Limb (tissue), 2 donors: ENCODE measurements around the gene CEACAM6.
A peak's percentile ranks its signal among the peaks of the same experiment; 100 is the strongest.
"Not testable (repeated sequence)": the region's sequence is repeated elsewhere in the genome, so short reads cannot be mapped to it uniquely, and the experiment has no call there.

Source experiments
- DNase-seq, 2 donors: peaks; one replicate each; pipeline ENCODE4 v3.0.0-alpha.2; 2016; ENCODE audit errors: extremely low spot score in 2 of 2

Gene CEACAM6

GRCh38 chr19:41746593-41747227 is 8.6 kb upstream of the CEACAM6 start:
- DNase-seq = no peak

DNA sequence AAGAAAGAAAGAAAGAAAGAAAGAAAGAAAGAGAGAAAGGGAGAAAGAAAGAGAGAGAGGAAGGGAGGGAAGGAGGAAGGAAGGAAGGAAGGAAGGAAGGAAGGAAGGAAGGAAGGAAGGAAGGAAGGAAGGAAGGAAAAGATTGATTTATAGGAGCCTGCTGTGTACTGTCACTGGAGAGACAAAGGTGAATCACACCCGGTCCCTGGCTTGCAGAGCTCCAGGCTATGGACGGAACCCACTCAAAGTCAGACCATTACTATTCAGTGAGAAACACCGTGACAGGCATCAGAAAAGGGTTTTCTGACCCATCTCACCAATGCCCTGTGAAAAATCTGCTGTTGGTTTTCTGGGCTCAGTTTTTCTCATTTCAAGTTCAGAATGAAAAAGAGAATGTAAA is 7.3 kb upstream of the CEACAM6 start:
- DNase-seq = no peak

GRCh38 chr19:41750248-41751134 is 4.8 kb upstream of the CEACAM6 start:
- DNase-seq = not testable (repeated sequence)

- peak in 1 of 2 donors; percentile 37 for DNase-seq
Measured at GRCh38 chr19:41753159-41753558, 2.2 kb upstream of the CEACAM6 start.

- peak in 1 of 2 donors; percentile 31 for DNase-seq
Measured at GRCh38 chr19:41753936-41754529, 1.3 kb upstream of the CEACAM6 start.

DNA sequence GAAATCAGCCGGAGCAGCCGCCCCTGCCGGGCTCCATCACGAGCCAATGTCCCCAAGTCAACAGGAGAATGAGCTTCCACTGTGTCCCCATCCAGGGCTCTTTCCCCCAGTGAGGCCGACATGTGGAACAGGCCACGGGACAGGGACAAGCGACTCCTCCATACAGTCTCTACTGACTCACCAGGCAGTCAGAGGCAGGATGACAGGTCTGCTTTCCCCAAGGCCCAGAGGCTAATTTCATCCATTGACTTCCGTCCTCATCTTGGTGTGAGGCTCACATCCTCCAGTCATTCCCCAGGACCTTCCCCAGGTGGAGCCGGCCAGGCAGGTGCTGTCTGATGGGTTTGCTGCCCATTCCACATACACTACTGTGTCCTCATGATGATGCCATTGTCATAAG is 3.5 kb downstream of the CEACAM6 start:
- DNase-seq = no peak

DNA sequence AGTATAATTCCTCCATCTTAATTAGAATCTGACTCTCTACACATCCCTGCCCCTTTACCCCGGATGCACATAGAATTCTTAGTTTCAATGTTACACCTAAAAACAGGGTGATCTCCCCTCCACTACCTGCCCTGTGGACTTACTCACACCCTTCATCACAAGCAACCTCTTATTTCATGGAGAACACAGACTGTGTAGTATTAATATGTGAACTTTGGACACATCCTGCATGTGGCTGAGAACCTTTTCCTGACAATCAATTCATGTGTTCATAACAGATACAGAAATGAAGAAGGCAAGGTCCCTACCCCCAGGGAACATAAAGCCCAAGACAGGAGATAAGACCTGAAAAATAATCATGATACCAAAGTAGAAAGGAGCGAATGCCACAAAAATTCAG is 11.8 kb downstream of the CEACAM6 start:
- no peak for DNase-seq

GRCh38 chr19:41768105-41768504 is 12.8 kb downstream of the CEACAM6 start:
- not testable (repeated sequence) for DNase-seq

DNA sequence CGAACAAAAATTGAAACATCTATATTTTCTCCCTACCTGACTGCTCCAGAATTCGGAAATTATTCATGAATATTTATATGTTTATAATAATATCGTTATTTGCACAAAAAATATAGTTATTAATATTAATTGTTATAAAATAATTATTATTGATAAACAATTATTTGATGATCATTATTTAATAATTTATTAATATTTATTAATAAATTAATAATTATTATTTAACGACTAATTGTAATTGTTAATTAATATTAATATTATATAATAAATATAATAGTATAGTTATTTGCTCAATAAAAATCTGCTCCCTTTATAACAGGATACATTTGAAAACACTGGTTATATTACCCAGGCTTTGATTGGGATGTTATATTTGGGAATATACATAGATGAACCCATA is 14.3 kb downstream of the CEACAM6 start:
- DNase-seq = no peak

DNA sequence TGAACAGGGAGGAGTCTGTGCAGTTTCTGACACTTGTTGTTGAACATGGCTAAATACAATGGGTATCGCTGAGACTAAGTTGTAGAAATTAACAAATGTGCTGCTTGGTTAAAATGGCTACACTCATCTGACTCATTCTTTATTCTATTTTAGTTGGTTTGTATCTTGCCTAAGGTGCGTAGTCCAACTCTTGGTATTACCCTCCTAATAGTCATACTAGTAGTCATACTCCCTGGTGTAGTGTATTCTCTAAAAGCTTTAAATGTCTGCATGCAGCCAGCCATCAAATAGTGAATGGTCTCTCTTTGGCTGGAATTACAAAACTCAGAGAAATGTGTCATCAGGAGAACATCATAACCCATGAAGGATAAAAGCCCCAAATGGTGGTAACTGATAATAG is 16.1 kb downstream of the CEACAM6 start:
- DNase-seq = no peak

GRCh38 chr19:41774515-41774980 is 19.2 kb downstream of the CEACAM6 start:
- DNase-seq = no peak

DNA sequence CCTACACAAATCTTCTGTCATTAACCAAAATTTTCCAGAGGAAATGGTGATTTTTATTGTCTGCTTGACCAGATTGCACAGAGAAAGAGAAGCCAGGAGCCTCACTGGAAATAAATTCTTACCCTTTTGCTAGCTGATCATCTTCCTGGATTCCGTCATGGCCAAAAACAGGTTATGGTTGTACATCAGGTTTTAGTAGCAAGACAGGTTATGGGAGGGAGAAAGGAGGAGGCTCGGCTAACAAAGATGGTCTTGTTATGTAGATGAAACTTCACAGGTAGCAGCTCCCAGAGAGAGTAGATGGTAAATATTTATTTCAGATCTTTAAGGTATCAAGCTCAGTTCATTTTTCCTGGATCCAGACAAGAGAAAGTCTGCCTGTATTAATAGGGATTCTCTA is 21.4 kb downstream of the CEACAM6 start:
- DNase-seq = no peak

DNA sequence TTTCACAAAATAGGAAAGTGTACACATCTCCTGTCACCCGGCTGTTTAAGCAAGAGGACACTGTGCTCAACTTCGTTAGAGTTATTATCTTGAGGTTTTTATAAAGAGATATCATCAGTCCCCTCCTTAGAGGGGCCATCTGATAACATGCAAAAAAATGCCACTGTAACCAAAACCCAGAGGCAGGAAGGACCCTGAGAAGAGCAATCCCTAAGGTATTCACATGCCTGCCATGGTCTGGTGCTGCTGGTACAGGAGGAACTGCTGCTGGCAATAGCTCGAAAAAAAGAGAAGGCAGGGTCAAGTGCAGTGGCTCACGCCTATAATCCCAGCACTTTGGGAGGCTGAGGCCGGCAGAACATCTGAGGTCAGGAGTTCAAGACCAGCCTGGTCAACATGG is 28.3 kb downstream of the CEACAM6 start:
- no peak for DNase-seq

DNA sequence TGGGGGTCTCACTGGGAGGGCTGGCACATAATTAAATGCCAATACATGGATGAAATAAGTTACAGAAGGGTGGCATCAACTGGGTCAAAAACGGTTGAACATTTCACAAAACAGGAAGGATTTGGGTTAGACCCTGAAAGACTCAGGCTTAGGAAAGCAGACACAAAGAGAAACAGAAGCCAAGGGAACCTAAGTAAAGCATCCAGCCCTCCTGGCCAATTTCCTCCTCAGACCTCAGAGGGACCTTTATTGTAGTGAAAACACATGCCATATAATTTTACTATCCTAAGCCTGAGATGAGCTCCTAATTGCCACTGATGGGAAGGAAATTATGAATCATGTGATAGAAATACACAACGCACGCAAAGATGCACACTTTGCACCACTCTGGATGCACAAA is 29.0 kb downstream of the CEACAM6 start:
- no peak for DNase-seq

DNA sequence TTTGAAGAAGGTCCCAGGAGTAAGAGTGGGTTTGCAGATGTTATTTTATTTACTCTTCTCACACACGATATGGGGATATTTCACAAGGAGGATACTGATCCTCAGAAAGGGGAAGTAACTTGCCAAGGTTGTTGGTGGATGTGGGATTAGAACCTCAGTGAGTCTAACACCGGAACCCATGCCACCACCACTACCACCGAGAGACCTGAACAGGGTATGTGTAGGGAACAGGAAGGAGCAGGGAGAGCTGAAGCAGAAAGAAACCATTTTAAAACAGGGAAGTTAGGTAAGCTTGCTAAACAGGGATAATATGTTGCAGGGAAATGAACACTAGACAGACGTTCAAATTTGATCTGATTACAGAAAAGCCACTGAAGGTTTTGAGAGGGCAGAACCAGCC is 29.4 kb downstream of the CEACAM6 start:
- no peak for DNase-seq

GRCh38 chr19:41785653-41786052 is 30.3 kb downstream of the CEACAM6 start:
- peak; percentile 27 to 51 for DNase-seq

DNA sequence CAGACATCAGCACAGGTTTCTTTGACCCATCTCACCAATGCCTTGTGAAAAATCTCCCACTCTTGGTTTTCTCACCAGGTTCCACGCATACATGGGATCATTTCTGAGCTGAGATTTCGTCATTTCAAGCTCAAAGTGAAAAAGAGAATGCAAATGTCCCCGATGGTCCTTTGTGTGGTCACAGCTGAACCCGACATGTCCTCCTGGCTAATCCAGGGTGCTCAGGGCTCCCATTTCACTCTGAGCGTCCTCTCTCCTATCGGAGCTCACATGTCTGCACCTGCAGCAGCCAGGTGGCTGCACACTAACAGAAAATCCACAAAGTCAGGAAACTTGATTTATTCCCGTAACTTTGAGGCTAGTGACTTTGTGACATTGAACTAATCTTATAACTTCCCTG is 31.7 kb downstream of the CEACAM6 start:
- no peak for DNase-seq

GRCh38 chr19:41788518-41788917 is 33.2 kb downstream of the CEACAM6 start:
- not testable (repeated sequence) for DNase-seq

- not testable (repeated sequence) for DNase-seq
Measured at GRCh38 chr19:41789053-41789452, 33.7 kb downstream of the CEACAM6 start.

GRCh38 chr19:41792513-41793413 is 37.4 kb downstream of the CEACAM6 start:
- peak in 1 of 2 donors; percentile 54 for DNase-seq

- DNase-seq = no peak
Measured at GRCh38 chr19:41793414-41793727, 38.0 kb downstream of the CEACAM6 start.
